COLO668 (cell line): ENCODE measurements around the gene BCL2L13.

Experiments
- DNase-seq: peaks from one replicate; lab custom pipeline; 2025; ENCODE audit not compliant: unreplicated experiment; lab: John Stamatoyannopoulos, UW

The BCL2L13 gene

DNA sequence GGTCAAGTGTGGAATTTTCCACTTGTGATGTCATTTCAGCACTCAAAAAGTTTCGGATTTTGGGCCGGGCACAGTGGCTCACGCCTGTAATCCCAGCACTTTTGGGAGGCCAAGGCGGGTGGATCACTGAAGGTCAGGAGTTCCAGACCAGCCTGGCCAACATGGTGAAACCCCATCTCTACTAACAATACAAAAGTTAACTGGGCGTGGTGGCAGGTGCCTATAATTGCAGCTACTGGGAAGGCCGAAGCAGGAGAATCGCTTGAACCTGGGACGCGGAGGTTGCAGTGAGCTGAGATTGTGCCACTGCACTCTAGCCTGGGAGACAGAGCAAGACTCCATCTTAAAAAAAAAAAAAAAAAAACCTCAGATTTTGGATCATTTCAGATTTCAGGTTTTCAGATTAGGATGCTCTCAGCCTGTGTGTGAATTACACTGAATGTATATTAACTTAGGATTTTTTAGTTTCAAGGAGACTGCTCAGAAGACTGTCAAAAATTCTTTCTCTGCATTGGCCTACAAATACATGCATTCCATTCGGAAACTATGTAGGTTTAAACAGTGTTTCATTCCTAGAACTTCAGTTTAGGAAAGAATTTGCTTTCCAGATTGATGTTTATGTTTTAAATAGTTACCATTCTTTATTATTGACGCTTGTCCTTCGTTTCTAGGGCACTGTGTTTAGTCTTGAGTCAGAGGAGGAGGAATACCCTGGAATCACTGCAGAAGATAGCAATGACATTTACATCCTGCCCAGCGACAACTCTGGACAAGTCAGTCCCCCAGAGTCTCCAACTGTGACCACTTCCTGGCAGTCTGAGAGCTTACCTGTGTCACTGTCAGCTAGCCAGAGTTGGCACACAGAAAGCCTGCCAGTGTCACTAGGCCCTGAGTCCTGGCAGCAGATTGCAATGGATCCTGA is 87.7 kb downstream of the BCL2L13 start:
- DNase-seq: no peak

DNA sequence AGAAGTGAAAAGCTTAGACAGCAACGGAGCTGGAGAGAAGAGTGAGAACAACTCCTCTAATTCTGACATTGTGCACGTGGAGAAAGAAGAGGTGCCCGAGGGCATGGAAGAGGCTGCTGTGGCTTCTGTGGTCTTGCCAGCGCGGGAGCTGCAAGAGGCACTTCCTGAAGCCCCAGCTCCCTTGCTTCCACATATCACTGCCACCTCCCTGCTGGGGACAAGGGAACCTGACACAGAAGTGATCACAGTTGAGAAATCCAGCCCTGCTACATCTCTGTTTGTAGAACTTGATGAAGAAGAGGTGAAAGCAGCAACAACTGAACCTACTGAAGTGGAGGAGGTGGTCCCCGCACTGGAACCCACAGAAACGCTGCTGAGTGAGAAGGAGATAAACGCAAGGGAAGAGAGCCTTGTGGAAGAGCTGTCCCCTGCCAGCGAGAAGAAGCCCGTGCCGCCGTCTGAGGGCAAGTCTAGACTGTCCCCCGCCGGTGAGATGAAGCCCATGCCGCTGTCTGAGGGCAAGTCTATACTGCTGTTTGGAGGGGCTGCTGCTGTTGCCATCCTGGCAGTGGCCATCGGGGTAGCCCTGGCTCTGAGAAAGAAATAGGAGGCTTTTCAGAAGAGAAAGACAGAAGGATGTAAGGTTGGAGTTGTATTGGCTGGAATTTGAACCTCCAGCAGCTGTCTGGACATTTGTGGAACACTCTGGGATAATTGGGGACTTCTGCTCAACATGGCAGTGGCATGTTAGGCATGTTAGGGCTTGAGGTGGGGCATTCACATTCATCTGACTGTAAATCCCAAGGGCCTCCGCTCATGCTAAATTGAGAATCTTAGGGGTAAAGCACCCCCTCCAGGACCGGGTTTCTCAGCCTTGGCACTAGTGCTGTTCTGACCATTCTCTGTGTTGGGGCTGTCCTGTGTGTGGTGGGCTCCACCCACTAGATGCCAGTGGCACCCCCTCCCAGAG is 88.7 kb downstream of the BCL2L13 start:
- DNase-seq: no peak

DNA sequence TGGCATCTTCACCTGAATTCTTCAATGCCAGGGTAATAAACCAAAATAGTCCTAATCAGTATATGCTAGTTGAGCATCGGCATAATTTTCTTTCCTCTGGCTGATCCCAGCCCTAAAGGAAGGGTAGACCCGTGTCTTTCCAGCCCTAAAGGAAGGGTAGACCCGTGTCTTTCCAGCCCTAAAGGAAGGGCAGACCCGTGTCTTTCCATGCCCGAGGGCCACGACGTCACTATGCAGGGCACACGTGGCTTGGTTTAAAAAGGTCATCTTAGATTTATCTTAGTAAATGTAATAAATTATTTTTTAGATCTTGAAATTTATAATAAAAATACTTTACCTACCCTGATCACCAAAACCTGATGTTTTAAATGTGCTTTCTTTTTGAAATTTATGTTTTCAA is 90.2 kb downstream of the BCL2L13 start:
- no peak for DNase-seq

DNA sequence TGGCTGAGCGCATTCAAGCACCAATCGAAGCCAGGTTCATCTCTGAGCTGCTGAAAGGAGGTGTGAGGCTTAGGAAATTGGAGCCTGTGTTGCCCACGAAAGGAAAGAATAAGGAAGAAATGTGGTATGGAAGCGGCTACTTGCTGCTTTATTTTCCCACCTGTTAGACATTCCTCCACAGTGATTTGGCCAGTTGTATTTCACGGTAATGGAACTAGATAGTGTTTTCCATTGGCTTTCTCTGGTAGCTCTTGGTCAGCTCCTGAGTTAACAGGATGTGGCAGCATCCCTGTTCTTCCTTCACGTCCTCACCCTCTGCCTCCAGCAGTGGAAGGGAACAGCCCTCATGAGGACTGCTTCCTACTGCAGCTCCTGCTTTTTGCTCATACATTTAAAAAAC is 91.0 kb downstream of the BCL2L13 start:
- no peak for DNase-seq

DNA sequence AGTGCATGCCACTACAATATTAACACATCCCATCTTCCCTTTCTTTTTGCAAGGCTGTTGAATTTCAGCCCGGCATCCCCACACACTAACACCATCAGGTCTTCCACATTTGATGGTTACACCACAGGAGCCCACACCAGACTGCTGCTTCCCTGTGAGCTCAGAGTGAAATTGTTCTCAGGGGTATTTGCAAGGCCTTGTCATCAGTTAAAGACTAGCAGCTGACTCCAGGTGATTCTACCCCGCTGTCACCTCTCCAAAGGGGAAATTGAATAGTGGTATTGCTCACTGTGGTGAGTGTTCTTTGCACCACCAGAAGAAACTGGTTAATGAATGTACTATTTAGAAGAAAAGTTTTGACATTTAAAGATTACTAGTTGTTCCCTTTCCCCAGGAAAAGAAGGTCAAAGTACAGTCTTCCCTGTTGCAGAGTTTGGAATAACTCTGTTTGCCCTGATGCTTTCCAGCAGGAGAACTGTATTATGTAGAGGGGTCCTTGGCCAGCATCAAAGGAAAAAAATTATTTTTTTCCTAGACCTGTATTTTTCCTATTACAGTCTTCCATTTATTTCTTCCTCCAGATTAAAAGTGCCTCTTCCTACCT is 93.8 kb downstream of the BCL2L13 start:
- DNase-seq: no peak

DNA sequence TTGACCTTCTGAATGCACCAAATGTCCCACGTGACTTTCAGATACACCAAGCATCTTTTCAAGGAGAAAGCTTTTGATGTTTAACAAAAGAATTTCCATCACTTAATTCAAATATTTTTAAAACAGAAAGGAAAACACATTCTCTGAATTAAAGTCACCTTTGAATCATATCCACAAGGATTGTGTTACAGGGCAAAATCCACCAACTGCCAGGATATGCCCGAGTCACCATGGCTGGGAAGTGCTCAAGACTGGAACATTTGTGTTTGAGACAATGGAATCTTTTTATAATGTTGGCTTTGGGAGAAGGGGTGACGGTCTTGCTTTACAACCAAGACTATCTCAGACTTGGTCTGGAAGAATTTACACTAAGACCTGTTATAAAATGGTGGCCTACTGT is 94.9 kb downstream of the BCL2L13 start:
- no peak for DNase-seq

DNA sequence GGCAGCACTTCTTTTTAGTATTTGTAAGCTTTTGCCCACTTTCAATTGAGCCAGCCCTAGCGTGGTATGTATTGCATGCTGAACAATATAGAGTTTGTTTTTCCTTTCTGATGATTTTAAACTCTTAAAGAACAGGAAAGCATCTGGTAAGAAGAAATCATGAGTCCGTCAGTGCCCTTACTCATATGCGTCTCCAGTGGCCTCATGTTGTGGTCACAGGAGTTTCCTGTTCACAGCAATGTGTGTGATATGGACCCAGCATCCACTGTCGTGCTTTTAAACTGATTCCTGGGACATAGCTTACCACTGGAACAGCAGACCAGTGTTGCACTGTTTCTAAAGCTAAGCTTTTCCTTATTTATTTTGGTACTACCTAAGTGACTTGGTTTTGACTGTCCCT is 95.6 kb downstream of the BCL2L13 start:
- DNase-seq: no peak

DNA sequence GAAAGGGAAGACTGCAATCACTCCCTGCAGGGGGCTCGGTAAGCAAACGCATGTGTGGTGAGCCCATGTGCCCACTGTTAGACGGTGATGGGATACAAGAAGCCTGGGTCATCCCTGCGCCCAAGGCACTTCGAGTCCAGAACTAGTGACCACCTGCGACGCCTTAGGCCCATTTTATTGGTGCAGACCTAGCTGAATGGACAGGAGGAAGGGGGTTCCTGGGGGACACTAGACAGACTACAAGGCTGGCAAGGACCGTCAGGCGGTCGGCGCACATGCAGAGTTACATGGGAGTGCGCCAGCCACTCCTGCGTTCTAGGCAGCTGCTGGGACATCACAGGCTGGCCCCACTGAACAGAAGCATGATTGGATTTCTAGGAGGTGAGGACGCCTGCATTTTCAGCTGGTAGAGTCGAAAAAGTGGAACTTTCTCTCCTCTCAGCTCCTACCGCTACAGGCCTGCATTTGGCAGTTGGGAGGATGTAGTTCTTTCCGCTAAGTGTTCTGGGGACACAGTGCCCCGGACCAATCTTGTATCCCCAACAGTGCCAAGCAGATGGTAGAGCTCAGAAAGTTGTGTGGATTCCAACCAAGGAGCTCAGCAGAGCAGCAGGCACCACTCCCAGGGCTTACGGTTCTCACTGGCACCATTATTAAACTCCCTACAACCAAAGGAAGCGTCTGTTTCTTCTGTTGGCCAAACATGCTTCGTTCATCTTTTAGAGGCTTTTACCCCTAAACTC is 100.0 kb downstream of the BCL2L13 start:
- DNase-seq: no peak

DNA sequence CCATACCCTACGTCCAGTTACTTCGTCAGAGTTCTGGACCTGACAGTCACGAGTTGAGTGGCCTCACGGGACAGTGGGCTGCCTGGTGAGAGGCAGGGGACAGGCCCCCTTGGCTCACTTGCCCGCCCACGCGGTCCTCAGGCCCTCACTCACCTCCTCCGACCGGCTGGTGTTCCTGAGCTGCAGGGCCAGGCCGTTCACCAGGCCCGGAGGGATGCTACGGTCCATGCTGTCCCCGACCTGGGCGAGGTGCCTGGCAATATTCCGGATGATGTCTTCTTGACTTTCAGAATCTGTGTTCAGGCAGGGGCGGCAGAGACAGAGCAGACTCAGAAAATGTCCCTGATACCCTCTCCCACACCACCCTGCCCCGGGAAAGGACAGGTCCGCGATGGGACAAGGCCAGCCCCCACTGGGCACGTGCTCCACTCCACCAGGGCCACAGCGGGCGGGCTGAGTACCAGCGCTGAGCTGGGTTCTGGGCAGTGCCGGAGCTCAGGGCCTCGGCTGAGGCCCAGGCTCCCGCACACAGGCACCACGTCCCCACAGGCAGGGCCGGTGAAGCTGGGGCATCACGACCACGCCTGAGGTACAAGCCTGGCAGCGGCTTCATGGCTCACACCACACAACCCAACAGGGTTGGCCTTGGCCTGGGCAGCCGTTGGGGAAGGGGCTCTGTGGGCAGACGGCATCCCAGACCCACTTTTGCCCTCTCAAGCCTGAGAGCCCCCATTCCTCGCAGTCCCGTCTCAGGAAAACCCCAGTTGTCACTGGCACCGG is 100.8 kb downstream of the BCL2L13 start:
- DNase-seq: no peak

DNA sequence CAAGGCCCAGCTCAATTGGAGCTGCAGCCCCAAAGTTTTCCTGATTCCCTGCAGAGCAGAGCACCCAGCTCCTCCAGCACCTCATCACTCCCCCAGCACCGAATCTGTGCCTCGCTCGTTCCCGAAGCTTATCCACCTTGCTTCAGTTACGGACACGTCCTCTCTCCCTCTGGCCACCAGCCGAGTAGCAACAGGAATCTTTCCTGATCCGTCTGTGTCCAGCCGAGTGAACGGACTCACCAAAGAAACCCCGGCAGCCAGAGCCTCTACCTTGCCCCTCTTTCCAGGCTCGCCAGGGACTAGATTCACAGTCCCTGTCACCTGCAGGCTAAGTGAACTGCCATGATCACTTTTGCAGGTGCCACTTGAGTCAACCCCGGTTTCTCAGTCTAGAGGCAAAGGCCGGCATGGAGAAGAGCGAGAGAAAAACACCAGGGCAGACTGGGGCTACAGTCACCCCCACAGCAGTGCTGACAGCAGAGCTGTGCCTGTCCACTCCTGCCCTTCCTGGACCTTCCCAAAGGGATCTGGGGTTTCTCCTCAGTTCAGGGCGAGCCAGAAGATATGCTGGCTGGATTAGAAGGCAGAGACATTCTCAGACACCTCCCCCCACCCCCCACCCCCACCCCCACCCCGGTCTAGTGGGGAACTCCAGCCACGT is 103.4 kb downstream of the BCL2L13 start:
- DNase-seq: no peak

DNA sequence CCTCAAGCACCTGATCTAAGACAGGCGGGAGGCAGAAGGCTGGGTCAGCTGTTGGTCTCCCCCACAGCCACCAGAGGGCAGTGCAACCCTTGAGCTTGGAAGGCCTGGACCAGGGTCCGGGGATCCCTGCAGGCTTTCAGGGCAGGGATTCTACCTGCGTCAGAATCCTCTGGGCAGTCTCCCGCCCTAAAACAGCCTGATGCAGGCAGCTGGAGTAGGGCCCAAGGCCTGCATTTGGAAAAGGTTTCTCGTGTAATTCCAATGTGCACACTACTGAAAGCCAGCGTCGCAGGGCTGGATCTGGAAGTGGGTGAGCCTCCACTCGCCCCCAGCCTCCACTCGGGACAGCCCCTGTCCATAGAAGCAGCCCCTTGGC is 104.0 kb downstream of the BCL2L13 start:
- peak; percentile 82 for DNase-seq

DNA sequence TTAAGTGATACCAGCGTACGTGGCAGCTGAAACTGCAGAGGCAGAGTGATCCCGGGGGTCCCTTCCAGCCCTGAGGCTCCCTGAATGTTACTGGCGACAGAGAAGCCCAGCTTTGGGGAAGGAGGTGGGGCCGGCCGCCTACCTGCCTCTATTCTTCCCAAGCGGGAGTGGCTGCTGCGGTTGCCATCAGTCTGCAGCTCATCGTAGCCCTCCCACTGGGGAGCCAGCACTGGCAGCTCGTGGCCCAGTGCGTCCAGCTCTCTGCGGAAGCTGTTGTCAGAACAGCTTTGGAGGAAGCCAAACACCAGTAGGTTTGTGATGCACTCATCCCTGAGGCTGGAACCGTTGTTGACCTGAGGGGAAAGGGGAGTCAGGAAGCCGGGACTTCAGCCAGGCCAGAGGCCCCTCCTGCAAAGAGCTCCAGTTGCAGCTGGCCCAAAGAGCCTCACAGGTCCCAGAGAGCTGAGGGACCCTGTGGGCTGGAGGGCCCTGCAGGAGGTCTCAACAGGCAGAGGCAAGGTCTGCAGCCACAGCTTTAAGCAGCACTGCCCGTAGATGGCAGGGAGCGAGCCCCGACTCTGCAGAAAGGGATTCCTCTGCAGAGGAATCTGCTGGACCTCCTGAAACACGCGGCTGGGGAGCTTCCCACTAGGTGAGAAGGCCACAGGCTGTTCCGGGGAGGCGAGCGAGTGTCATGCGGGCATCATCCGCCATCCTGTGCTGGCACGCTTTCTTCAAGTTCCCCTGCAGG is 105.3 kb downstream of the BCL2L13 start:
- no peak for DNase-seq

DNA sequence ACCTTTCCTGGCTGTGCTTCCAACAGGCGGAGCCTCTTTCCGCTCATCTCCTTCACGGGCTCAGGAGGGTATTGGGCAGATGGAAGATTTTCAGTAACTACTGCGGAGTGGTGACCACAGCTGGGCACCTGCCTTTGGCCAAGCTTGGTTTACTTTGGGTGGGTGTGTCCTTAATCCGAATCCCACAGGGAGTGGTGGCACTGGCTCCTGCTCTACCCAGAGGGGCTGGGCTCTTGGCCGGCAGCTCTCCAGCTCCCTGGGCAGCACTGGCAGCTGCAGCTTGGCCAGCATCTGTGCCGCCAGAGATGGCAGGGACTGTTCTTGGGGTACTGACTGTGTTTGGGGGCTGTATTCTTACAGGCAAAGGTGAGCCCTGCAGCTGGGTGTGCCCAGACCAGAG is 105.9 kb downstream of the BCL2L13 start:
- DNase-seq: no peak

DNA sequence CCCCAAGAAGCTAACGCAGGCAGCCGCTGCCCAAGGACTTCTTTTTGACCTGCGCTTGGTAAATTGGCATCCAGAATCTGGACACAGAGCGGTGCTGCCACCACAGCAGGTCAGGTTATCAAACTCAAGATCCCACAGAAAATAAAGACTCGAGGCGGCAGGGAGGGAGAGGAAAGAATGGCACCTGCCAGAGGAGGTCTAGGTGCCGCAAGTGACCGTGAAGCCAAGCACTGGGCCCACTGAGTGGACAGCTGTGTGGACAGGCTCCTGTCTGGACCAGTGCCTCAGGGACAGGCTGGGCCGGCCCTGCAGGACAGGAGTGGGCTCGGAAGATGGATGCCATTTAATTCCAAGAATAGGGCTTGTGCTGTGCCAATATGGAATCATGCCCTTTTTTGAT is 108.4 kb downstream of the BCL2L13 start:
- no peak for DNase-seq

DNA sequence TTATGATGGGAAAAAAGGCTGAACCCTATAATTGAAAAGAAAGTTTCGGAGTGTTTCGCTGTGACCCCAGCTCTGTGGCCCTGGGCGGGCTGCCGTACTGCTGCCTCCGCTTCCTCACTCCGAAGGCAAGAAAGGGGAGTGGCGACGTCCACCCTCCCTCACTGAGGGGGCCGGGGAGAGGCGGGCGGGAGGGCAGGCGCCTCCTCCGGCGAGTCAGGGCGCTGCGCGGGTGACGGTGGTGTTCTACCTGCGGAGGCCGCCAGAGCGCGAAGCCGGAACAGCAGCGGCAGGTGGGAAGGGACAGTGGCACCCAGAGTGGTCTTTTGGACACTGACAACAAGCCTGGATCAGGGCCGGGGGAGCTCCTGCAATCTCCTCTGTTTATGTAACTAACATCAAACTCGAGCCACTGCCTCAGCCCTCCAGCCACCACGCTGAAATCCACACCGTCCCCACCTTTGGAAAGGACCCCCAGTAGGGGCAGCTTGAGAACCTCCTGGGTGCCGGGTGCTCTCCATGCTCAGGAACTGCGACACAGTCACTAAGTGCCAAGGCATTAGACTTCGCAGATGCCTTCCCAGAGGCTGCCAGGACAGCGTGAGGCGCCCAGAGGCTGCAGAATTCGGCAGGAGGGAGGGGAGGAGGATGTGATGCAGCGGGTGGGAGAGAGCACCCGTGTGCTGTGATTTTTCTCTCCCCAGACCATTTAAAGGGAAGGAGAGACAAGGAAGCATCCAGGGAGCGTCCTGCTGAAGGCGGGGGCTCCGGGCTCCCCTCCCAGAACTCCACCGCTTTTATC is 110.2 kb downstream of the BCL2L13 start:
- no peak for DNase-seq

DNA sequence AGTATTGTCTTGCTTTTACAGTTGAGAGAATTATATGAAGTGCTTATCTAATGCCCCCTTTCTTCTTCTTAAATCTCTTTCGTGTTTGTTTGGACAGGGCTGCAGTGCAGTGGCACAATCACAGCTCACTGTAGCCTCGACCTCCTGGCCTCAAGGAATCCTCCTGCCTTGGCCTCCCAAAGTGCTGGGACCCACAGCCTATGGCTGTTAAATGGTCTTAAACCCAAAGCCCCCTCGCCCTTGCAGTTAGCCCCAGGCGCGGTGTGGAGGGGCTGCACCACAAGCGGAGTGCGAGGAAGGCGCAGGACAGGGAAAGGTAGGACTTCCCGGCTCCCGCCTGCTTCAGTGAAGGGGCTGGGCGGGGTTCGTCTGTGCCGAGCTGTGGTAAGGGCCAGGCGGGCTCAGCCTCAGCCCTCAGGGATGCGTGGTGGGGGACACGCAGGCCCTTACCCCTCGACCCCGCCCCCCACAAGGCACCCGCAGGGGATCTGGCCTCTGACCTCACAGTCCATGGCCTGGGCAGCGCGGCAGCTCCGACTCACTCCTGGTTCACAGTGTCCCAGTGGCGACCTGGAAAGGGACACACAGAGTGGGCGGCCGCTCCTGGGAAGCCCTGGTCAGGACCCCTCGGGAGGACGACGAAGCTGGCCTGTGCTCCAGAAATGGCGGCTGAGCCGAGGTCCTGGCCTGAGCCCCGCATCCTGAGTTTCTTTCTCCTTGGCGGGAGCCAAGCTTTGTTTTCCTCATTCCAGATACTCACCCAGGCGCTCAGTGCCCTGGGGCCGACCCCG is 111.2 kb downstream of the BCL2L13 start:
- DNase-seq: no peak

DNA sequence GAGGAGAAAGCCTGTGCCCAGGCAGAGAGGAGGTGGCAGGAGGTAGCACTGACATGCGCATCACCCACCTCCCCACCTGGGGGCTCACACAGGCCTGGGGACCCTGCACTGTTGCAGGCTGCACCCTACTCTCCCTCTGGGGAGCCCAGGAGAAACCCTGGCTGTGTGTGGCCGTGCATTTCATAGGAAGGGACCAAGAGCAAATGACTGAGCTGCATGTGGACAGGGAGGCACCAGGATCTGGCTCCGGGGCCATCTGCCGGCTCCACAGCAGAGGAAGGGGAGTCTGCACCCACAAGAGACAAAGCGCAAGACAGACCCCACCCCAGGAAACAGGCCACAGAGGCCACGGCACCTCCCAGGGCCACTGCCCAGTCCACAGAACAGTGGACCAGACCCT is 113.0 kb downstream of the BCL2L13 start:
- DNase-seq: no peak
